Neuronal stem cell (in vitro differentiated cells): ENCODE measurements around the gene RPL22.

ENCODE experiments used
- DNase-seq: peaks from one replicate; pipeline ENCODE4 v3.0.0-alpha.2; 2013; ENCODE audit warnings: low spot score
- H2AFZ ChIP-seq: one replicate; pipeline ENCODE4 v1.6.1; 2013; ENCODE audit warnings: mild to moderate bottlenecking, low read length, inconsistent platforms
- H2AK5ac ChIP-seq: 2 replicates; pipeline ENCODE4 v1.6.1; 2013; ENCODE audit warnings: low read depth, mild to moderate bottlenecking, inconsistent platforms, low read length, moderate library complexity, mixed read lengths
- H2BK120ac ChIP-seq: 2 replicates; pipeline ENCODE4 v1.6.1; 2013; ENCODE audit warnings: low read depth, mild to moderate bottlenecking, inconsistent platforms, low read length, moderate library complexity, mixed read lengths
- H2BK12ac ChIP-seq: one replicate; pipeline ENCODE4 v1.6.1; 2013; ENCODE audit warnings: low read length, inconsistent platforms
- H2BK15ac ChIP-seq: 2 replicates; pipeline ENCODE4 v1.6.1; 2013; ENCODE audit warnings: mild to moderate bottlenecking, low read length, inconsistent platforms, mixed read lengths
- H2BK5ac ChIP-seq: one replicate; pipeline ENCODE4 v1.6.1; 2013; ENCODE audit warnings: inconsistent platforms, mild to moderate bottlenecking, low read length, moderate library complexity
- H3K14ac ChIP-seq: one replicate; pipeline ENCODE4 v1.6.1; 2013; ENCODE audit warnings: low read length, inconsistent platforms
- H3K18ac ChIP-seq: 2 replicates; pipeline ENCODE4 v1.6.1; 2013; ENCODE audit warnings: low read length, inconsistent platforms
- H3K23ac ChIP-seq: 2 replicates; pipeline ENCODE4 v1.6.1; 2013; ENCODE audit warnings: low read depth, mild to moderate bottlenecking, mixed read lengths, low read length, inconsistent platforms; ENCODE audit not compliant: poor library complexity
- H3K27ac ChIP-seq: replicated peaks from 3 replicates; pipeline ENCODE4 v1.5.1; 2013; ENCODE audit warnings: low read length, inconsistent platforms
- H3K27me3 ChIP-seq, 3 experiments: 2 replicates each; pipeline ENCODE4 v1.6.1; 2013; ENCODE audit warnings: low read length in 3 of 3, mild to moderate bottlenecking in 2 of 3, inconsistent platforms in 1 of 3, low read depth in 1 of 3, mixed read lengths in 1 of 3, moderate library complexity in 1 of 3; ENCODE audit not compliant: control insufficient read depth in 3 of 3, insufficient read depth in 3 of 3
- H3K36me3 ChIP-seq, 2 donors: replicated peaks in 1 of 2; 2 replicates each; pipeline ENCODE4 v1.6.1; 2013; ENCODE audit warnings: low read length in 2 of 2; ENCODE audit not compliant: control insufficient read depth in 2 of 2, insufficient read depth in 2 of 2
- H3K4ac ChIP-seq: 2 replicates; pipeline ENCODE4 v1.6.1; 2013; ENCODE audit warnings: inconsistent platforms, mild to moderate bottlenecking, low read length, moderate library complexity
- H3K4me1 ChIP-seq, 2 donors: 1 replicate in 1 of 2; 2 replicates in 1 of 2; pipeline ENCODE4 v1.6.1; 2013; ENCODE audit warnings: low read length in 2 of 2, low read depth in 1 of 2; ENCODE audit not compliant: control insufficient read depth in 2 of 2, insufficient read depth in 1 of 2
- H3K4me2 ChIP-seq: one replicate; pipeline ENCODE4 v1.6.1; 2013; ENCODE audit warnings: mild to moderate bottlenecking, low read length, inconsistent platforms; ENCODE audit not compliant: insufficient read depth, poor library complexity, severe bottlenecking
- H3K4me3 ChIP-seq, 2 donors: 2 replicates each; pipeline ENCODE4 v1.5.1; 2013; ENCODE audit warnings: low read length in 2 of 2, mild to moderate bottlenecking in 2 of 2, inconsistent platforms in 1 of 2, moderate library complexity in 1 of 2
- H3K79me1 ChIP-seq: one replicate; pipeline ENCODE4 v1.6.1; 2013; ENCODE audit warnings: low read depth, mild to moderate bottlenecking, inconsistent platforms, low read length, moderate library complexity
- H3K9ac ChIP-seq: one replicate; pipeline ENCODE4 v1.6.1; 2013; ENCODE audit warnings: mild to moderate bottlenecking, low read depth, low read length, inconsistent platforms; ENCODE audit not compliant: poor library complexity
- H3K9me3 ChIP-seq, 2 donors: replicated peaks in 1 of 2; 2 replicates each; pipeline versions ENCODE3 to v1.6.1; 2013; ENCODE audit warnings: low read length in 2 of 2, mild to moderate bottlenecking in 2 of 2, inconsistent platforms in 1 of 2, low read depth in 1 of 2, mixed read lengths in 1 of 2, moderate library complexity in 1 of 2; ENCODE audit not compliant: control insufficient read depth in 2 of 2, insufficient read depth in 1 of 2
- H4K8ac ChIP-seq: one replicate; pipeline ENCODE4 v1.6.1; 2013; ENCODE audit warnings: low read depth, mild to moderate bottlenecking, inconsistent platforms, low read length, moderate library complexity
- H4K91ac ChIP-seq: one replicate; pipeline ENCODE4 v1.6.1; 2013; ENCODE audit warnings: low read length, low read depth, mild to moderate bottlenecking, inconsistent platforms; ENCODE audit not compliant: poor library complexity
- WGBS, 2 donors: extraction: QIAGEN DNeasy Blood & Tissue Kit; methylation state at CpG; one replicate each; pipeline ENCODE4 v1.1.7; 2013; ENCODE audit warnings: missing lambda C conversion rate in 2 of 2, mixed read lengths in 1 of 2; ENCODE audit not compliant: insufficient read length in 2 of 2, insufficient replicate concordance in 1 of 2; ENCODE audit errors: extremely low coverage in 2 of 2; 5-methylcytosine and 5-hydroxymethylcytosine counted together

The RPL22 gene

GRCh38 chr1:6144175-6144574 is 55.2 kb downstream of the RPL22 start:
- no peak overlapping the region for H3K9ac ChIP-seq
- no peaks in the 10 kb centered on the region for H3K79me1 ChIP-seq
- H3K18ac ChIP-seq, result no peak overlapping the region
- no peak overlapping the region for H4K91ac ChIP-seq
- no peak overlapping the region for H4K8ac ChIP-seq
- no peak overlapping the region for H3K27ac ChIP-seq
- no peak overlapping the region for H3K4me3 ChIP-seq
- no peak overlapping the region for H3K14ac ChIP-seq
- H2BK120ac ChIP-seq, result no peak overlapping the region
- no peaks in the 10 kb centered on the region for H3K36me3 ChIP-seq
- no CpG with 5 or more reads among the region's 7 CpGs for WGBS, 2 donors
- H3K4me2 ChIP-seq, result no peak overlapping the region
- no peak overlapping the region for H2BK15ac ChIP-seq
- H3K9me3 ChIP-seq, result no peaks in the 10 kb centered on the region
- H2BK5ac ChIP-seq, result no peak overlapping the region
- H2BK12ac ChIP-seq, result no peak overlapping the region
- H3K23ac ChIP-seq, result no peak overlapping the region
- DNase-seq, result no peak
- no peak overlapping the region for H3K4ac ChIP-seq
- H2AFZ ChIP-seq, result no peak overlapping the region
- no peak overlapping the region for H2AK5ac ChIP-seq
- peaks cover 3 to 8% of the 10 kb centered on the region in 2 donors for H3K4me1 ChIP-seq
- peaks cover 0 to 70% (median 15%) of the 10 kb centered on the region in 3 experiments for H3K27me3 ChIP-seq

GRCh38 chr1:6143395-6143794 is 56.0 kb downstream of the RPL22 start:
- Histone ChIP-seq H4K91ac (no peak overlapping the region), H2BK12ac (no peak overlapping the region), H3K27ac (no peak overlapping the region), H2AK5ac (no peak overlapping the region), H3K4me1 (peaks cover 0 to 2% of the 10 kb centered on the region in 2 donors), H2BK15ac (no peak overlapping the region), H3K18ac (no peak overlapping the region), H3K4ac (no peak overlapping the region), H3K4me3 (no peak overlapping the region), H2BK5ac (no peak overlapping the region), H3K23ac (no peak overlapping the region), H3K36me3 (no peaks in the 10 kb centered on the region), H3K14ac (no peak overlapping the region), H3K27me3 (peaks cover 0 to 71% (median 9%) of the 10 kb centered on the region in 3 experiments), H3K9me3 (no peaks in the 10 kb centered on the region), H3K79me1 (no peaks in the 10 kb centered on the region), H2AFZ (no peak overlapping the region), H2BK120ac (no peak overlapping the region), H3K4me2 (no peak overlapping the region), H3K9ac (no peak overlapping the region), H4K8ac (no peak overlapping the region)
- DNase-seq, result no peak
- WGBS, 2 donors, result no CpG with 5 or more reads among the region's 4 CpGs

GRCh38 chr1:6142734-6143133 is 56.7 kb downstream of the RPL22 start:
- Histone ChIP-seq H3K9ac (no peak overlapping the region), H2BK12ac (no peak overlapping the region), H3K4me1 (no peaks in the 10 kb centered on the region), H2BK5ac (no peak overlapping the region), H3K4ac (no peak overlapping the region), H2AK5ac (no peak overlapping the region), H3K27ac (no peak overlapping the region), H2BK15ac (no peak overlapping the region), H2BK120ac (no peak overlapping the region), H3K14ac (no peak overlapping the region), H3K79me1 (no peaks in the 10 kb centered on the region), H3K9me3 (no peaks in the 10 kb centered on the region), H4K91ac (no peak overlapping the region), H3K4me2 (no peak overlapping the region), H3K4me3 (no peak overlapping the region), H3K27me3 (peaks cover 0 to 68% (median 3%) of the 10 kb centered on the region in 3 experiments), H3K23ac (no peak overlapping the region), H3K18ac (no peak overlapping the region), H3K36me3 (no peaks in the 10 kb centered on the region), H4K8ac (no peak overlapping the region), H2AFZ (no peak overlapping the region)
- no peak for DNase-seq
- WGBS, 2 donors, result no CpG with 5 or more reads among the region's 4 CpGs

- Histone ChIP-seq H2BK15ac (no peak overlapping the region), H3K18ac (peak overlapping the region; percentile 72), H4K91ac (no peak overlapping the region), H4K8ac (no peak overlapping the region), H2BK12ac (no peak overlapping the region), H3K36me3 (no peaks in the 10 kb centered on the region), H2AFZ (no peak overlapping the region), H3K9me3 (no peaks in the 10 kb centered on the region), H3K9ac (no peak overlapping the region), H3K4me1 (no peaks in the 10 kb centered on the region), H2BK120ac (no peak overlapping the region), H3K14ac (no peak overlapping the region), H3K27me3 (peaks cover 0 to 68% (median 0%) of the 10 kb centered on the region in 3 experiments), H2AK5ac (peak overlapping the region; percentile 32), H3K4me3 (peak overlapping the region in 1 of 2 donors; percentile 18), H3K79me1 (no peaks in the 10 kb centered on the region), H3K4me2 (no peak overlapping the region), H2BK5ac (no peak overlapping the region), H3K27ac (no peak overlapping the region), H3K4ac (no peak overlapping the region), H3K23ac (no peak overlapping the region)
- no CpG with 5 or more reads among the region's 33 CpGs for WGBS, 2 donors
- no peak for DNase-seq
Measured at GRCh38 chr1:6142036-6142621, 57.3 kb downstream of the RPL22 start.
